Fibroblast of mammary gland (primary cell): ENCODE results near the gene NUDT16L1.

ENCODE experiments used
- DNase-seq: peaks from one replicate; pipeline ENCODE4 v3.0.0-alpha.2; 2010; ENCODE audit warnings: low read depth
- H3K4me3 ChIP-seq: 2 replicates; pipeline ENCODE4 v1.5.1; 2011; ENCODE audit warnings: low read depth, mild to moderate bottlenecking, low read length, moderate library complexity; ENCODE audit not compliant: control insufficient read depth
- CTCF ChIP-seq: conservative IDR thresholded peaks from 2 replicates; pipeline ENCODE4 v1.5.1; 2011; ENCODE audit warnings: low read depth, low read length, inconsistent platforms; ENCODE audit not compliant: control insufficient read depth, insufficient read depth

The NUDT16L1 gene

DNA sequence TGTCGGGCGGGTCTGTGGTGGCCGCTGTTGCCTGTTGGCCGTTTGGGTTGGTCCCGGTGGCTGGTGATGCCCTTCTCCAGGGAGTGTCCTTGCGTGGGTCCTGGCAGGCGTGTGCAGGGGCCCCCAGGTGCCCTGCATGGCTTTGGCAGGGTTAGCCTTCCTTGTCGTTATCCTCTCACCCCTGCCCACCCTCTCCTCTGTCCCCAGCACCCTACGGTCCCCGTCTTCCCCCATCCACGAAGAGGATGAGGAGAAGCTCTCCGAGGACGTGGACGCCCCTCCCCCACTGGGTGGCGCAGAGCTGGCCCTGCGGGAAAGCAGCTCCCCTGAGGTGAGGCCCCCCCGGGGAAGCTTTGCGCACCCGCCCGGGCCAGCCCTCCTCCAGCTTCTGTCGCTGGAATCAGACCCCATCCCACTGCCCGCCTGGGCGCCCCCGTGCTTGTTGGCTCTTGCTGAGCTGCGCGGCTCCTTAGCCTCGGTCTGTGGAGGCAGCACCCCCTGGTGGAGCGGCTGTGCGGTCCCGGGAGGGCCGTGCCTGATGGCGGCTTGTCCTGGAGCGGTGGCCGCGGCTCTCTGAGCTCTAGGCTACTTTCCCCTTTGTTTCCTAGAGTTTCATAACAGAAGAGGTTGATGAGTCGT lies 10.6 kb upstream of the NUDT16L1 start:
- peak; percentile 34 for DNase-seq
- H3K4me3 ChIP-seq, result no peak overlapping the region
- peak; percentile 27 for TF ChIP-seq CTCF

DNA sequence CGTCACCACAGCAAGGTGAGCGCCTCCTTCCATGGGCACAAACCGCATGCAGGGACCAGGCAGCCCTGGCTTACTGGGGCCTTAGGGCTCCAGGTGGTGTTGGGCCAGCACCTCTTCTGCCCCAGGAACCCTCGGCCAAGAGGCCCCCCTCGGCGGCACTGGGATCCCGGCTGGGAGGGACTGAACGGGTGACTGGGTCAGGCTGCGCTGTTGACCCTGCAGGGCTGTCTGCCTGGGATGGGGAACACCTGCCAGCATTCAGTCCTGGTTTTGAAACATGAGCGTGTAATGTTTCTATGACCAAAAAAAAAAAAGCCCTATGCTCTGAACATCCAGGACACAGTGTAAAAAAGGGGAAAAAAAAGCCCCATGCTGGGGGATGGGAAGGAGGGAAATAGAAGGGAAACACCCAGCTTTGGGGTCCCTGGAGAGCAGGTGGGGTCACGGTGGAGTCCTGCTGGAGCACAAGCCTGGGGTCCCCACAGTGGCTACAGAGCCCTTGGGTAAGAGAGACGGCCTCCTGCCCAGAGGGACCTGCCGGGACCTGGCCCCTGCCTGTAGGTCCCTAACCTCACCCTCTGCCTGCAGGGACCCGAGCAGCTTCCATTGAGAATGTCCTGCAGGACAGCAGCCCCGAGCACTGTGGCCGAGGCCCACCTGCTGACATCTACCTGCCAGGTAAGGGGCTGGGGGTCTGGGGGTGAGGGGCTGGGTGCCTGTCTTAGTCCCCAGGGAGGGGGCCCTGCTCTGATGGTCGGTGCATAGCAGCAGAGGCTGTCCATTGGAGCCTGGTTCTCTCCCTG lies 9.9 kb upstream of the NUDT16L1 start:
- H3K4me3 ChIP-seq, result no peak overlapping the region
- DNase-seq, result no peak
- TF ChIP-seq CTCF, result no peak

DNA sequence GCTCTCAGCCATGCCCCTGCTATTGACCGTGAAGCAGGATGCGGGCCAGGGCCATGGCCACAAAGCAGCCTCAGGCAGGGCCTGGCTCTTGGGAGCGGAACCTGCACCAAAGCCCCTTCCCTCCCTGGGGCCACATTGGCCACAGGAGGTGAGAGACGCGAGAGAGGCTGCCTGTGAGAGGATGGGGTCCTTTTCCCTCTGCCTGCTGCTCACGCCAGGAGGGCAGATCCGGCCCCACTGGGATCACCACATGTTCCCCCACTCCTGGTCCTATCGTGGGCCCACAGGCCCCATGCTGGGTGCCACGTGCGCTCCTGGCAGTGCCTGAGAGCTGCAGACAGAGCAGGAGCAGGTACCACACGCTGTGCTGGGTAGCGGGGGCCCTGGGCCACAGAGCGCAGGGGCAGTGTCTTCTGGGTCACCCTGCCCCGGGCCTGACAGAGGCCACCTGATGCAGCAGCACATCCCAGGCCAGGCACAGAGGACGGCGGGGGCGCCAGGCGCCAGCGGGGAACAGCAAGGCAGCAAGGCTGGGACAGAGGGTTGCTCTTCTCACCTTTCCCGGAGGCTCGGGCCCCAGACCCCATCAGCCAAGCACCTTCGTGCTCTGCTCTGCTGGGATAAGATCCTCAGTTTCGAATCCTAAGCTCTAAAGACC lies 9.2 kb upstream of the NUDT16L1 start:
- no peak for TF ChIP-seq CTCF
- no peak overlapping the region for H3K4me3 ChIP-seq
- DNase-seq, result no peak

DNA sequence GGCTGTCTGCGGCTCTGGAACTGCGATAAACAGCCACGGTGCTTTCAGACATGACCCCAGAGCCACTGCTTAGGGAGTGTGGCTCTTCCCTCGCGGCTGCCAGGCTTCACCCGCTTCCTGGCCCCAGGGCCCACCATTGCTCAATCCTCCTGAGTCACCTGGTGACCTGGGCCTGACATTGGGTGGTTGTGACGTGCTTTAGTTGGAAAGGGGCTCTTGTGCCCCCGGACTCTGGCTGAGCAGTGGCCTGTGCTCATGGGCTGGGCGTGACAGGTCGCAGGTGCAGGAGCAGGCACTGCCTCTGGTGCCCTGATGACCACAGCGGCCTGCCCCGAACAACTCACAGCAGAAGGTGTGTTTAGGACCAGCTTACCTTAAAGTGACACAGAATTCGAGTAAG lies 8.6 kb upstream of the NUDT16L1 start:
- no peak for DNase-seq
- no peak for TF ChIP-seq CTCF
- no peak overlapping the region for H3K4me3 ChIP-seq

GRCh38 chr16:4685292-4685691 lies 8.1 kb upstream of the NUDT16L1 start:
- DNase-seq, result no peak
- TF ChIP-seq CTCF, result no peak
- no peak overlapping the region for H3K4me3 ChIP-seq

DNA sequence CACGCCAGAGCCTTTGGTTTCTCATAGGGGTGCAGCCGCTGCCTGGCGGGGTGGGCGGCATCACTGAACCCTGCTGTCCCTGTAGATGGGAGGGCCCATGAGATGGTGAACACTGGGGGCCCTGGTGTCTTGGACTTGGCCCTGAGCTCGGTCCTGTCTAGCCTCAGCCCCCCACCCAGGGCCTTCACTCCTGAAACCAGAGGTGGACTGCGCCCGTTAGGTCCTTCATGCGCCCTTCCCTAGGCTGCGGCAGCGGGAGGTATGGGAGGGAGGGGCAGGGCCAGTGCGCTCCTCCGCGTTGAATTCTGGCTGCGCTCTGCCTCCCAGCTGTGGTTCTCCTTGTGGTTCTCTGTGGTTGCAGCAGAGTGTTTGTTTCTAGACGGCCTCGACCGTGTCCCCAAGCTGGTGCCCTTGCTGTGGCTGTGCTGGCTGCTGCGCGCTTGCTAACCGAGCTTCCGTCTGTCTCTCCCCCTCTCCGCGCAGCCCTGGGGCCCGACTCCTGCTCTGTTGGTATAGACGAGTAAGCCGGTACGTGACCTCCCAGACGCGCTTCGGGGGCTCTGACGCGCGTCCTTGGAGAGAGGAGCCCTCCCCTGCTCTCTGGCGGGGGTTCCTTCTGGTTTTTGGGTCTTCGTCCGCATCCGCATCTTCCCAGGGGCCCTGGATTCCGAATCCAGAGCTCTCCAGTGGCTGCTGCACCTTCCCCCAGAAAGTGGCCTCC lies 7.4 kb upstream of the NUDT16L1 start:
- TF ChIP-seq CTCF, result no peak
- H3K4me3 ChIP-seq, result no peak overlapping the region
- no peak for DNase-seq
